HG02588 (cell line): Measurements from ENCODE around the gene HADH.
"Not testable (repeated sequence)": the region's sequence is repeated elsewhere in the genome, so short reads cannot be mapped to it uniquely, and the experiment has no call there.

ENCODE experiments used
- ATAC-seq: cut with Tn5 transposase; IDR thresholded peaks from one replicate; pipeline ENCODE4 v1.9.1; 2021; ENCODE audit warnings: mild to moderate bottlenecking, moderate library complexity; ENCODE audit not compliant: unreplicated experiment

Gene HADH

GRCh38 chr4:107994894-107995293 is 5.2 kb downstream of the HADH start:
- no peak for ATAC-seq

- no peak for ATAC-seq
These were observed 7.5 kb downstream of the HADH start for GRCh38 chr4:107996949-107997788.

- ATAC-seq, result no peak
These were observed 8.1 kb downstream of the HADH start for GRCh38 chr4:107997794-107998193.

GRCh38 chr4:107999932-108000539 is 10.3 kb downstream of the HADH start:
- ATAC-seq, result no peak

- ATAC-seq, result no peak
These were observed 11.9 kb downstream of the HADH start for GRCh38 chr4:108001540-108002135.

GRCh38 chr4:108003982-108004515 is 14.4 kb downstream of the HADH start:
- no peak for ATAC-seq

- no peak for ATAC-seq
These were observed 15.0 kb downstream of the HADH start for GRCh38 chr4:108004646-108005045.

GRCh38 chr4:108005807-108006206 is 16.1 kb downstream of the HADH start:
- no peak for ATAC-seq

- ATAC-seq, result no peak
These were observed 16.7 kb downstream of the HADH start for GRCh38 chr4:108006361-108006760.

- ATAC-seq, result no peak
These were observed 18.3 kb downstream of the HADH start for GRCh38 chr4:108007984-108008383.

- no peak for ATAC-seq
These were observed 19.0 kb downstream of the HADH start for GRCh38 chr4:108008721-108009120.

GRCh38 chr4:108010167-108010566 is 20.5 kb downstream of the HADH start:
- no peak for ATAC-seq

GRCh38 chr4:108012382-108012781 is 22.7 kb downstream of the HADH start:
- not testable (repeated sequence) for ATAC-seq

GRCh38 chr4:108013327-108013726 is 23.6 kb downstream of the HADH start:
- no peak for ATAC-seq

GRCh38 chr4:108013955-108014354 is 24.3 kb downstream of the HADH start:
- ATAC-seq, result no peak

GRCh38 chr4:108018040-108018883 is 28.6 kb downstream of the HADH start:
- ATAC-seq, result peak; percentile 76

- no peak for ATAC-seq
These were observed 29.1 kb downstream of the HADH start for GRCh38 chr4:108018884-108019187.

GRCh38 chr4:108024085-108024877 is 34.6 kb downstream of the HADH start:
- ATAC-seq, result no peak

GRCh38 chr4:108024878-108025165 is 35.1 kb downstream of the HADH start:
- ATAC-seq, result no peak

GRCh38 chr4:108029016-108029720 is 39.5 kb downstream of the HADH start:
- ATAC-seq, result no peak
